NOMO-1 (cell line): ENCODE data around the gene NEU1.
"Not testable (repeated sequence)": the region's sequence is repeated elsewhere in the genome, so short reads cannot be mapped to it uniquely, and the experiment has no call there.

Source experiments
- DNase-seq, 2 experiments: peaks; one replicate each; lab custom pipeline; 2025; ENCODE audit not compliant: unreplicated experiment in 2 of 2; lab: John Stamatoyannopoulos, UW

The NEU1 gene

DNA sequence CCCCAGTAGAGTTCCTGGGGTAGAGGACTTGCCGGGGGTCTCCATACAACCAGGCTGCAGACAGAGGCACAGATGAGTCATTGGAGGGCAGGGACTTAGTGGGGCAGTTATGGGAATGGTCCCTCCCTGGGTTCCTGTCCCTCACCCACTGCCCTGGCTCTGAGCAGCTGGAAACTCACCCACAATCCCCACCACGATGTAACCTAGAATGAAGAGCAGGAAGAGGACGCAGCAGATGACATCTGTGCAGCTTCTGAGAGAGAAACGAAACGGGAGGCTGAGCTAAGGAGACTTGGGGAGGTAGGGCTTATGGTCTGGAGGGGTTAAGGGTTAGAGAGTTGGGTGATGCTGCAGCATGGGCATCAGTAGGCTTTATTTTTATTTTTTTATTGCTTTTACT is 13.3 kb upstream of the NEU1 start:
- no peak for DNase-seq

DNA sequence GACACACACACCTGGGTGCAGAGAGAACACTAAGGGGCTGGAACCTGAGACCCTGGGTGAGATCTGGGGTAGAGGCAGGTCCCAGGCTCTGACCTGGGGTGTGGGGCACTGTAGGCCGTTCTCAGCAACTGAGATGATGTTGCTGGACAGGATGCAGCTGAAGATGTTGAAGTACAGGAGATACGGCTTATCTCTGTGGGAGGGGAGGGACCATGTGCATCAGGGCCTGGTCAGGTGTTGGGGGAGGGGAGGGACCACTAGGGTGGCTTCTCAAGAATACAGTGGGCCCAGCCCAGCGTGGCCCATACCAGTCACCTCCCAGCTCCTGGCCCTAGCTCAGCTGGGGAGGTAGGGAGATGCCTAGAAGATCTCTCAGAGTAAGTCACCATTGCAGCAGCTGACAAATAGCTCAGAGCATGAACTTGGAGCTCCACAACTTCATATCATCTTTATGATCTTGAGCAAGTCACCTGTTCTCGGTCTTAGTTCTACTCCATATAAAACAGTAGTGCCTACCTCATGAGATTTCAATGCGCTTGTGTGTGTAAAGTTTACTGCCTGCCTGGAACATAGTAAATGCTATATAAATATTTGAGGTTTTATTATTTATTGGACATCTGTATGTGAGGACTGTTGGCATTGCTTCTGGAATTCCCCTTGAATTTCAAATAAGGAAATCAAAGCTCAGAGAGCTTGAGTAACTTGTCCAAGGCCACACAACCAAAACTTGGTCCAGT is 12.4 kb upstream of the NEU1 start:
- no peak for DNase-seq

DNA sequence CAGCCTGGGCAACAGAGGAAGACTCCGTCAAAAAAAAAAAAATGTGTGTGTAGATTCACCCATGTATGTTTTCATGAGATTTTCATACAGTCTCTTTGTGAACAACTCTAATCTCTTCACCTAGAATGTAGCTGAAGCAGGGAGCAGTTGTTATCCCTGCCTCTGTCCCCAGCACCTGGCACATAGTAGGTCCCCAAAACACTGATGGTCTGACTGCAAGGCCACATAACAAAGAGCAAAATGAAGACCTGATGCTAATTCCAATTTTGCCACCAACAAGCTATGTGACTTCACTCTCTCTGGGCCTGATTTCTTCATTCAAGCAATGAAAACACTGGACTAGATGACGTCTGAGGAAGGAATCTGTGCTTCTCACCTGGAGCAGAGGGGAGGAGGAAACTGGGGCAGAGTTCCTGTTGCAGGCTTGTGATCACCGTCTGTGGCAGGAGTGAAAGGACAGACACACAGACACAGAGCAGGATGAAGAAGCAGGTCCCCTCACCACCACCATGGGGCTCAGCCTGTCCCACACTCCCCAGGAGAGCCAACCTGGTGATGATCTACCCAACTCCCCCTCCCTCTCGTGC is 11.6 kb upstream of the NEU1 start:
- no peak for DNase-seq

DNA sequence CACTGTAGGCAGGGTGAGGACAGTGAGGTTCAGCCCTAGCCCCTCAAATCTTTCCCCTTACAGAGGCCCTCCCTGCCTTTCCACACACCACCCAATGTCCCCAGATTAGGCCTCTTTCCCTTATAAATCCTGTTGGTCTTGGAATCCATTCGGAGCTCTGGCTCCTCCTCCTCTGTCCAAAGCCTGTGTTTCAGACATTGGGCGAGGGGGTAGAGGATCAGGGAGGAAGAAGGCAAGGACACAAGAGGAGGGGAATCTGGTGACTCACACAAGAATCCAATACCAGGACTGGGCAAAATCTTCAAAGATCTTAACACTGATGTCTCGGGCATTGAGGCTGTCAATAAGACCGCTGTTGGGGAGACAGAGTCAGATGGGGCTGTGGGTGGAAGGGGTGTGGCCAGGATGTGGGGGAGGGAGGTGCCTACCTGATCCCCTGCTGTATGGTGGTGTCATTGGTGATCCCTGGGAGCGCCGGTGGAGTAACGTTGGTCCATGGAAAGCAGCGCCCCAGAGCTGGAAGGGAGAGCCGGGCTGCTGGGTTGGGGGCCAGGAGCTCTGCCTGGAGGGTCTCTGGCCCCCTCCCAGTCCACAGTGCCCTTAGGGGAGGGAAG is 8.5 kb upstream of the NEU1 start:
- no peak for DNase-seq

DNA sequence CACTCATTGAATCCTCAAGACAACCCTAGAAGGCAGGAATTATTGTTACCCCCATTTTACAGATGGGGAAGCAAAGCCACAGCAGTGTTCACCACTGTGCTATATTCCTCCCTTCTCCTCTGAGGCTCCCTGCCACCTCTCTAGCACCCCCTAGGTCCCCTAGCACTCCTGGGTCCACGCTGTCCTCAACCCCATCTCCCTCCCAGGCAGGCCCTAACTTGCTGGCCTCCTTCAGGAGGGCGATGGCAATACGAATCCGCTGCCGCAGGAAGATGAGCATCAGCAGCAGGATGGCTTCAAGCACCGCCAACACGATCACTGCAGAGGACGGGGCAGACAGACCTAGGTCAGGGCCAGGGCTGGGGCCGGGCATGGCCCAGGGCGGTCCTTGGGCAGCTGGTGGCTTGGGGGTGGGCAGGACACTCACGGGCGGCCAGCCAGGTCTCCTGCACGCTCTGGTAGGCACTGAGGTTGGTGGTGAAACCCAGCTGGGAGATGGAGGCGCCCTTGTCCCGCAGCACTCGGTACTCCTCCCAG is 7.8 kb upstream of the NEU1 start:
- no peak for DNase-seq

DNA sequence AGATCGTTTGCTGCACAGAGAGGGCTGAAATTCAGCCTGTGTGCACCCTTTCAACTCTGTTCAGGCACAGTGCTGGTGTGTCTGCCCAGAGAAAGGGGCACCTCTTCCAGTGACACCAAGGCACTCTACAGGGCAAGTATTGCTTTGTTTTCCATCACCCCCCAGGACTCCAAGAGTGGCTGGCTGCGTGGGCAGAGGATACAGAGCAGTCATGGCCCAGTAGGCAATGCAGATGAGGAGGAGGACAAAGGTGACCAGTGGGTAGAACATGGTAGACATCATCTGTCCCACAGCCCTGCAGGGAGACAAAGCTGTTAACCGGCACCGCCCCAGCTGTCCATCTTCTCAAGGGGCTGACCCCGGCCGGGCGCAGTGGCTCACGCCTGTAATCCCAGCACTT is 6.7 kb upstream of the NEU1 start:
- no peak for DNase-seq

DNA sequence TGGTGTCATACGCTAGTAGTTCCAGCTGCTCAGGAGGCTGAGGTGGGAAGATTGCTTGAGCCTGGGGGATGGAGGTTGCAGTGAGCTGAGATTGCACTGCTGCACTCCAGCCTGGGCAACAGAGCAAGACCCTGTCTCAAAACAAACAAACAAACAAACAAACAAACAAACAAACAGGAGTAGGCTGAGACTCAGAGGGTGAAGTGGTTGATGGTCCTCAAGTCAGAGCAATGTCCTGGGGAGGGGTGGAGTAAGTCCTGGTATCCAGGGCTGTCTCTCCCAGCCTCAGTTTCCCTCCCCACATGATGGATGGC is 6.0 kb upstream of the NEU1 start:
- not testable (repeated sequence) for DNase-seq

DNA sequence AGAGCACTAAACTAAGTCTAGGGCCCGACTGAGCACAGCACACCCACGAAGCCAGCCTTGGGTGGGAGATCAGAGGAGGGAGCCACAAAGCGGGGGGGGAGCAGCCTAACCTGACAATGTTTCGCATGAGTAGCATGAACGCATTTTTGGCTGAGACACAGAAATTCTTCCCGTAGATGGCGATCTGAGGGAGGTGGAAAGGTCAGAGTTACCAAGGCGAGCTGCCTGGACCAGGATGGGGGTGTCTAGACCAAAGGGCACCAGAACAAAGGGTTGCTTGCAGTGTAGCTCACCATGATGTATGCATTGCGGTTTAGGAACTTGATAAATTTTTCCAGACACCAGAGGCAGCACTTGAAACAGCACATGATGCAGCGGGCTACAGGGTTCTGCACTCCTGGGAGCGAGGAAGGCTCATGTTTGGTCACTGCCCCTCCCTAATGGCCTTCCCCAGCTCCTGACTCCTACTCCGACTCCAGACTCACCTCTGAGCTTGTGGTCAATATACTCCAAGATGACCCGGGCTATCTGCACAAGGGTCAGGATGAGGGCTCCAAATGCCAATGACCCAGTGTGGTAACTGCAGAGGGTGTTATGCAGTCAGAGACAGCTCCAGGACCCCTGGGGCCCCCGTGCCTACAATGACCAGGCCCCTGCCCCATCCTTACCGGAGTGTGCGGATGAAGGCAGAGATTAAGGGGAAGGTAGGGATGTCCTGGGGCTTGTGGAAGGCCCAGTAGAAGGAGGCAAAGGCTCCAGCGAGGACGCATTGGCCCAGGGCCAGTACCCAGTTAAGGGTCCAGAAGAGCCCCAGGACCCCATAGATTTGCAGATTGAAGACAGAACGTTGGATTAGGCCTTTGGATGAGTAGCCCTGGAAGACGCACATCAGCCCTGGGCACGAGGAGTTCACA is 2.8 kb upstream of the NEU1 start:
- DNase-seq, result no peak

DNA sequence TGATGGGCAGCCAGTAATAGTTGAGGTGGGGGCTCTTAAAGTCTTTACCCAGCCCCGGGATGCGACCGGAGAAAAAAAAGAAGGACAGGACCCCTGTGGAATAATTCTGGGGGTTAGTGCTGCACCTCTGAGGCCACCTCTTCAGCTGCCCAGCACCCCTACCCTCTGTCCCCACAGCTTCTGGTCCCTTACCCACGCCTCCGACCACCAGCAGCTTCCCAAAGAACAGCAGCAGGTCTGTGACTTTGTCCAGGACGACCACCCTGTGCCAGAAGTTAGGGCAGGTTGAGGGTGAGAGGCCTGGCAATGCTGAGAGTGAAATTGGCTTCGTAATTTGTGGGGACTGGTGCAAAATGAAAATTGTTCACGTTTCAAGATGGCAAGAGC is 2.2 kb upstream of the NEU1 start:
- no peak for DNase-seq

DNA sequence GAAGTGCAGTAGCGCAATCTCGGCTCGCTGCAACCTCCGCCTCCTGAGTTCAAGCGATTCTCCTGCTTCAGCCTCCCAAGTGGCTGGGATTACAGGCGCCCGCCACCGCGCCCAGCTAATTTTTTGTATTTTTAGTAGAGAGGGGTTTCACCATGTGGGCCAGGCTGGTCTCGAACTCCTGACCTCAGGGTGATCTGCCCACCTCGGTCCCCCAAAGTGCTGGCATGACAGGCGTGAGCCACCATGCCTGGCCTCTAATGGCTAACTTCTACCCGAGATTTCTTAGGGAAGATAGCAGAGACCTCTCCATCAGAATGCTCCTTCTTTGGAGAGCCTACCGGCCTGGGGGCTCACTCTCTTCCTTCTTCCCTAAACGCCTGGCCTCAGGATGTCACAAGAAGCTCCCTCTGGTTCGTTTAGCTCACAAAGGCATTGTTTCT is 1.5 kb upstream of the NEU1 start:
- not testable (repeated sequence) for DNase-seq

DNA sequence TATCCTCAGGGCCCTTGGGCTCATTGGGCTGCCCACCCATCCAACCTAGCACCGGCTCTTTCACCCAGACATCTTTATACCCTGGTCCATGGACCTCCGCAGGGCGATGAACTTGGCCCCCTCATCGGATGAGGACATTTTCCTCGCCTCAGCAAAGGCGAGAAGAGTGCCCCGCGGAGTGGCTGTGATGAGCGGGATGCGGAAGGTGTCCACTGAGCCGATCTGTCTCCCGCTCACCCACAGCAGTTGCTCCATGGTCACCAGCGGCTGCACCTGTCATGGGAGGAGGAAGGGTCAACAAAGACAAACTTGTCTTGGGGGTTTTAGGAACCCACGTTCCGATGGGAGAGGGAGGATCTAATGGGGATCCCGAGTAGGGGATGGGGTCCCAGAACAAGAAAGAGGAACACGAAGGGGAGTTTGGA is 690 bp downstream of the NEU1 start:
- no peak for DNase-seq

DNA sequence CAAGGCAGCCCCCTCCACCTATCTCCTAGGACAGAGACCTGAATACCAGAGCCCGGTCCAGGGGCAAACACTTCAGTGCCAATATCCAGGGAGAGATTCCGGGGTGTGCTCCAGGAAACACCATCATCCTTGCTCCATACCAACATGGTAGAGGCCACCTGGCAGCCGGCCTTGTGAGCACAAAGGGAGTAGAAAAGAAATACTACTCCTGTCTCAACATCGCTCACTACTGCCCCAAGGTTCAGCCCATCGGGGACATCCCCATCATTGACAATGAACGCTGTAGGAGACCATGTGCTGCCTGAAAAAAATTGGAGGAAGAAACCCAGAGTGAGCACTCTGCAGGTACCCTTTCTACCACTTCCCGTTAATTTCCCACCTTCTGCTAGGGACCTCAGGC is 1.5 kb downstream of the NEU1 start:
- DNase-seq, result no peak

DNA sequence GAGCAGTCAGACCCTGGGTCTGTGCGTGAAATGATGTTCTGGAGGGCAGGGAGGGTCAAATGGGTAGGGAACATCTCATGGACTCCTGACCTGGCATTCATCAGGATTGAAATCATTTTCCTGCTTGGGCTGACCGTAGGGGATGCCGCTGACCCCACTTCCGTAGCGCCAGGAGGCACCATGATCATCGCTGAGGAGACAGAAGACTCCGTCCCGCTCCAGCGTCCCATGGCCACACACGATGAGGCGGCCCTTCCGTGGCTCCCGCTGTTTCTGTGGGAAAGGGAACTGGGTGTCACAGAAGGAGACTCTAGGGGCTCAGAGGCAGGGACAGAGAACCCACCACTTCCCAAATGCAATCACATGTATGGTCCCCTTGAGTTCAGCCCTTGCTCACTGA is 2.3 kb downstream of the NEU1 start:
- no peak for DNase-seq

DNA sequence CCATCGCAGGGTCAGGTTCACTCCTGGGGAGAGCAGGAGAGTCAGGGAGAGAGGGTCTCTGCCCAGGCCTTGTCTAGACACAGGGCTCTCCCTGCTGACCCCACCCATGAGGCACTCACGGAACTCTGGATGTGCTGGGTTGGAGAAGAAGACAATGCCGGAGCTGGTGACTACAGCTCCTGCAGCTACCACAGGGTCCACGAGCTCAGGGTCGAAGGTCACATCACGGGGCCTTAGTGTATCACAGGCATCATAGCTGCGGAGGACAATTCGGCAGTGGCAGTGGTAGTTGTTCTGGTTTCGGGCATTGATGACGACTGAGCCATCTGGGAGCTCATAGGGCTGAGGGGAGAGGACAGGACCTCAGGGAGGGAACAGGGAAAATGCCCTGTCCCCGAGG is 2.7 kb downstream of the NEU1 start:
- DNase-seq, result no peak

DNA sequence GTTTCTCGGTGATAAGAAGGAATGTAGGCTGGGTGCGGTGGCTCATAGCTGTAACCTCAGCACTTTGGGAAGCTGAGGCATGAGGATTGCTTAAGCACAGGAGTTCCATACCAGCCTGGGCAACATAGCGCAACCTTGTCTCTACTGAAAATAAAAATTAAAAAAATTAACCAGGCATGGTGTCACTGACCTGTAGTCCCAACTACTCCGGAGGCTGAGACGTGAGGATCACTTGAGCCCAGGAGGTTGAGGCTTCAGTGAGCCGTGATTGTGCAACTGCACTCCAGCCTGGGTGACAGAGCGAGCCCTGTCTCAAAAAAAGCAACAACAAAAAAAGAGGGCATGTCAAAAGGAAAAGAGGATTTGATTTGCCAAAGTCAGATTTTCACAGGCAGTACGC is 3.9 kb downstream of the NEU1 start:
- DNase-seq, result no peak

DNA sequence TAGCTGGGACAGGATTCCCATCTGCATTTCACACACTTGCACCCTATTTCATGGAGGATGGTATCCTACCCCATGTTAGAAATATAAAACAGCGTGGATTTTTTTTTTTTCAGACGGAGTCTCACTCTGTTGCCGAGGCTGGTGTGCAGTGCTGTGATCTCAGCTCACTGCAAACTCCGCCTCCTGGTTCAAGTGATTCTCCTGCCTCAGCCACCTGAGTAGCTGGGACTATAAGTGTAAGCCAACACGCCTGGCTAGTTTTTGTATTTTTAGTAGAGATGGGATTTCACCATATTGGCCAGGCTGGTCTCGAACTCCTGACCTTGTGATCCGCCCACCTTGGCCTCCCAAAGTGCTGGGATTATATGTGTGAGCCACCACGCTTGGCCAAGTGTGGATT is 4.8 kb downstream of the NEU1 start:
- not testable (repeated sequence) for DNase-seq

DNA sequence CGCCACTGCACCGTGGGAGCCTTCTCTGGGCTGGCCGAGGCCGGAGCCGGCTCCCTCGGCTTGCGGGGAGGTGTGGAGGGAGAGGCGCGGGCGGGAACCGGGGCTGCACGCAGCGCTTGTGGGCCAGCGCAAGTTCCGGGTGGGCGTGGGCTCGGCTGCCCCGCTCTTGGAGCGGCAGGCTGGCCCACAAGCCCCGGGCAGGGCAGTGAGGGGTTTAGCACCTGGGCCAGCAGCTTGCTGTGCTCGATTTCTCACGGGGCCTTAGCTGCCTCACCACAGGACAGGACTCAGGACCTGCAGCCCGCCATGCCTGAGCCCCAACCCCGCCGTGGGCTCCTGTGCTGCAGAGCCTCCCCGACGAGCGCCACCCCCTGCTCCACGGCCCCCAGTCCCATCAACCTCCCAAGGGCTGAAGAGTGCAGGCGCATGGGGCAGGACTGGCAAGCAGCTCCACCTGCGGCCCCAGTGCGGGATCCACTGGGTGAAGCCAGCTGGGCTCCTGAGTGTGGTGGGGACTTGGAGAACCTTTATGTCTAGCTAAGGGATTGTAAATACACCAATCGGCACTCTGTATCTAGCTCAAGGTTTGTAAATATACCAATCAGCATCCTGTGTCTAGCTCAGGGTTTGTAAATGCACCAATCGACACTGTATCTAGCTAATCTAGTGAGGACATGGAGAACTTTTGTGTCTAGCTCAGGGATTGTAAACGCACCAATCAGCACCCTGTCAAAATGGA is 10.5 kb downstream of the NEU1 start:
- DNase-seq, result not testable (repeated sequence)

DNA sequence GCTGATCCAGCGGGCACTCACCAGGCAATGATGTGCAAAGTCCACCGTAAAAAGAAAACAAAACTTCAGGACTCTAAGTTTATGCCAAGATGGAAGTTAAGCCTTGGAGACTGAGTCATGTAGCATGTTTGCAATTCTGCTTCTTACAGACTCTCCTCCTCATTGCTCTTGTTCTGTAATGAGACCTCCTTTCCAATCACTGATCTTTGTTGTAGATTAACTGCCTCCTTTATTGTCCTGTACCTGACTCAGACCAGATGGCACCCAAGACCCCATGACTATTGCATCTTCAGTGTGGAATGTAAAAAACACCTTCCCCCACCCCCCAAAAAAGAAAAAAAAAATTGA is 11.2 kb downstream of the NEU1 start:
- DNase-seq, result no peak

DNA sequence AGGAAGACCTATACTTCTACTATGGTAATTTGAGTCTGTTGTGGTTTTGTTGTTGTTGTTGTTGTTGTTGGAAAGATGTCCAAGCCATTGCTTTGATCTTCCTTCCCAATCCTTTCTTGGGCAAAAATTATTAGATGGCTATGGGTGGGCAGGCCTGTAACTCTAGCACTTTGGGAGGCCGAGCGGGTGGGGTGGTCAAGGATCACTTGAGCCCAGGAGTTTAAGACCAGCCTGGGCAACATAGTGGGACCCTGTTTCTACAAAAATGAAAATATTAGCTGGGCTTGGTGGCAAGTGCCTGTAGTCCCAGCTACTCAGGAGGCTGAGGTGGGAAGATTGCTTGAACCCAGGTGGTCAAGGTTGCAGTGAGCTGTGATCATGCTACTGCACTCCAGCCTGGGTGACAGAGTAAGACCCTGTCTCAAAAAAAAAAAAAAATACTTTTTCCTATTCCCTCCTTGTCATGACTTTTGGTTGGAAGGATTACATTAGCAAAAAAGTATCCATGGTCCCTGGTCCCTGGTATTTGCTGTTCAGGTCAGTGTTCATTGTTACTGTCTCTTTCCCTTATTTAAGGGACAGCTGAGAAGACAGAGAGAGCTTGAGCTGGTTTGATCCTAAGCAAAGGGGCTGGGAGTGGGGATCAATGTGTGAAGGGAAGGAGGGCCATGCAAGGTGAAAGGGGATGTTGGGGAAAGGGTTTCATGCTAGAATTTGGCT is 11.7 kb downstream of the NEU1 start:
- DNase-seq, result no peak
